B cell (primary cell): ENCODE measurements around the gene RASD1. TPM values are rescaled to one million over a fixed set of nuclear protein-coding genes. Genes with fewer than 3 reads are reported as not detected.

ENCODE experiments used
- ATAC-seq: fragments of 200-7000 bp; cut with Tn5 transposase; one replicate; pipeline ENCODE4 v1.10.0; 2021; ENCODE audit warnings: low read depth, mild to moderate bottlenecking, moderate number of reproducible peaks, moderate library complexity
- CTCF ChIA-PET: fragments of 350-600 bp; sonication (Branson Sonifier 250); formaldehyde crosslinking; loops from one replicate; lab custom pipeline; 2021; ENCODE audit warnings: antibody characterized with exemption, inconsistent platforms; lab: Charles Lee
- POLR2A ChIA-PET: fragments of 350-600 bp; sonication (Branson Sonifier 250); formaldehyde crosslinking; loops from one replicate; lab custom pipeline; 2021; ENCODE audit warnings: antibody characterized with exemption; lab: Charles Lee
- DNase-seq: peaks from one replicate; pipeline ENCODE4 v3.0.0; 2013
- H2AFZ ChIP-seq: 2 replicates; pipeline ENCODE4 v1.6.1; 2012; ENCODE audit warnings: mild to moderate bottlenecking, low read depth, low read length; ENCODE audit not compliant: insufficient read depth, poor library complexity, severe bottlenecking
- H3K27ac ChIP-seq, 2 donors: 1 replicate in 1 of 2; 2 replicates in 1 of 2; pipeline ENCODE4 v1.5.1; 2012 to 2013; ENCODE audit warnings: low read length in 2 of 2, mild to moderate bottlenecking in 2 of 2, moderate library complexity in 1 of 2
- H3K27me3 ChIP-seq, 4 experiments: fragments of 200-600 bp in 1 of 4; sonication (generic) in 1 of 4; replicated peaks in 1 of 4; 1 replicate in 2 of 4; 2 replicates in 2 of 4; pipeline versions ENCODE4 v1.6.1 to v1.7.0; 2013 to 2016; ENCODE audit warnings: low read length in 3 of 4, mild to moderate bottlenecking in 2 of 4, mixed read lengths in 1 of 4, moderate library complexity in 1 of 4; ENCODE audit not compliant: insufficient read depth in 4 of 4, control insufficient read depth in 3 of 4; ENCODE audit errors: control extremely low read depth in 1 of 4
- H3K36me3 ChIP-seq, 2 experiments: replicated peaks in 1 of 2; 1 replicate in 1 of 2; 2 replicates in 1 of 2; pipeline versions ENCODE4 v1.6.1 to v1.7.1; 2013; ENCODE audit warnings: low read length in 1 of 2; ENCODE audit not compliant: insufficient read depth in 2 of 2, control insufficient read depth in 1 of 2; ENCODE audit errors: control extremely low read depth in 1 of 2, extremely low read depth in 1 of 2
- H3K4me1 ChIP-seq, 2 donors: fragments of 200-600 bp in 1 of 2; sonication (generic) in 1 of 2; 1 replicate in 1 of 2; 2 replicates in 1 of 2; pipeline versions ENCODE4 v1.5.1 to v1.6.1; 2013 to 2017; ENCODE audit warnings: low read length in 2 of 2; ENCODE audit not compliant: control insufficient read depth in 2 of 2, insufficient read depth in 2 of 2
- H3K4me2 ChIP-seq: replicated peaks from 2 replicates; pipeline ENCODE3; 2012; ENCODE audit warnings: mild to moderate bottlenecking, low read depth, low read length; ENCODE audit not compliant: poor library complexity, severe bottlenecking
- H3K4me3 ChIP-seq, 5 experiments: fragments of 200-600 bp in 1 of 5; sonication (generic) in 1 of 5; 1 replicate in 3 of 5; 2 replicates in 2 of 5; pipeline versions ENCODE4 v1.5.1 to v1.7.0; 2011 to 2016; ENCODE audit warnings: low read length in 4 of 5, mild to moderate bottlenecking in 4 of 5, low read depth in 2 of 5, control low read depth in 1 of 5, moderate library complexity in 1 of 5; ENCODE audit not compliant: insufficient read depth in 1 of 5; ENCODE audit errors: control extremely low read depth in 1 of 5, extremely low read depth in 1 of 5
- H3K79me2 ChIP-seq: fragments of 200-600 bp; sonication (generic); one replicate; pipeline ENCODE4 v1.6.0; 2016; ENCODE audit warnings: low read length; ENCODE audit not compliant: control insufficient read depth, insufficient read depth
- H3K9ac ChIP-seq: fragments of 200-600 bp; sonication (generic); 2 replicates; pipeline ENCODE4 v1.6.1; 2017; ENCODE audit warnings: mild to moderate bottlenecking, low read length, moderate library complexity
- H3K9me3 ChIP-seq, 3 donors: one replicate each; pipeline versions ENCODE4 v1.6.1 to v1.7.1; 2013; ENCODE audit warnings: low read length in 2 of 3; ENCODE audit not compliant: control insufficient read depth in 2 of 3, insufficient read depth in 1 of 3; ENCODE audit errors: control extremely low read depth in 1 of 3
- H4K20me1 ChIP-seq: 2 replicates; pipeline ENCODE4 v1.6.0; 2012; ENCODE audit warnings: mild to moderate bottlenecking, low read length; ENCODE audit not compliant: insufficient read depth, control insufficient read depth, poor library complexity, severe bottlenecking
- H3K27ac Mint-ChIP-seq: one replicate; pipeline ENCODE4 v1.8.0; 2021; ENCODE audit warnings: mixed read lengths
- H3K27me3 Mint-ChIP-seq: one replicate; pipeline ENCODE4 v1.8.0; 2021; ENCODE audit warnings: mixed read lengths
- H3K4me1 Mint-ChIP-seq: one replicate; pipeline ENCODE4 v1.8.0; 2021; ENCODE audit warnings: mixed read lengths
- H3K4me3 Mint-ChIP-seq: one replicate; pipeline ENCODE4 v1.8.0; 2021; ENCODE audit warnings: mixed read lengths
- H3K9me3 Mint-ChIP-seq: one replicate; pipeline ENCODE4 v1.8.0; 2022; ENCODE audit warnings: mixed read lengths; ENCODE audit not compliant: insufficient read depth
- CTCF ChIP-seq: fragments of 200-600 bp; IDR thresholded peaks from one replicate; pipeline ENCODE4 v1.8.0; 2022; ENCODE audit warnings: antibody characterized with exemption, mild to moderate bottlenecking
- EZH2 ChIP-seq: IDR thresholded peaks from 2 replicates; pipeline ENCODE4 v1.6.1; 2012; ENCODE audit warnings: borderline replicate concordance, low read depth, mild to moderate bottlenecking, moderate library complexity, low read length; ENCODE audit not compliant: insufficient read depth, poor library complexity, severe bottlenecking
- WGBS: methylation state at CpG from one replicate; pipeline ENCODE4 v1.1.5; 2013; ENCODE audit warnings: missing lambda C conversion rate; ENCODE audit not compliant: insufficient coverage; 5-methylcytosine and 5-hydroxymethylcytosine counted together
- intact Hi-C: fragments of 100-400 bp; cut with micrococcal nuclease; formaldehyde crosslinking; loops from one replicate; pipeline ENCODE4 v1.10.0; 2022
- polyA plus RNA-seq: library from polyadenylated mRNA; depleted of rRNA; stranded (reverse); fragments of >200 nt; gene quantifications from 2 replicates; pipeline ENCODE4 v1.2.3, GENCODE V29; 2012
- total RNA-seq, 2 donors: library from RNA; stranded (reverse); fragments of 120-200 nt in 1 of 2; gene quantifications; 1 replicate in 1 of 2; 2 replicates in 1 of 2; pipeline versions ENCODE4 v1.2.3 to v1.2.4, GENCODE V29; 2013 to 2022

The RASD1 gene
- total and polyA plus RNA-seq, 2 donors (not counting 1 experiment from before 2014, with no cell fraction given) = 0.95 to 3.2 TPM

DNA sequence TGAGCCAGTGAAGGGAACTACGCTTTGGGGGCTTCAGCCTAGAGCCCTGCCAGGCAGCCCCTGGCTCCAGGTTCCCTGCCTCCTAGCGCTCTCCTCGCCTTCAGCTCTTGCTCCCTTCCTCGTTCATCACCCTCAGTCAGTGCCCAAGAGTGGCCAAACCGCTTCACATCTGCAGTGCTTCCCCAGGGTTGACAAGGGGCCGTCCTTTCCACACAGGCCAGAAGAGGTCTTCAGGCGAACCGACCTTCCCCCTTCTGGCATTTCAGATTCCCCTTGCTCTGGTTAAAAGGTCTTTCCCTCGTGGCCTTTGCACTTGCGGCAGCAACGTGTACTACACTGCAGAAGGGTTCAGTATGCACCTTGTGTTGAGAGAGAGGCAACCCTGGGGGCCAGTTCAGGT, 4.1 kb downstream of the RASD1 start:
- WGBS = 66% methylated on average over 10 of the region's 11 CpGs

DNA sequence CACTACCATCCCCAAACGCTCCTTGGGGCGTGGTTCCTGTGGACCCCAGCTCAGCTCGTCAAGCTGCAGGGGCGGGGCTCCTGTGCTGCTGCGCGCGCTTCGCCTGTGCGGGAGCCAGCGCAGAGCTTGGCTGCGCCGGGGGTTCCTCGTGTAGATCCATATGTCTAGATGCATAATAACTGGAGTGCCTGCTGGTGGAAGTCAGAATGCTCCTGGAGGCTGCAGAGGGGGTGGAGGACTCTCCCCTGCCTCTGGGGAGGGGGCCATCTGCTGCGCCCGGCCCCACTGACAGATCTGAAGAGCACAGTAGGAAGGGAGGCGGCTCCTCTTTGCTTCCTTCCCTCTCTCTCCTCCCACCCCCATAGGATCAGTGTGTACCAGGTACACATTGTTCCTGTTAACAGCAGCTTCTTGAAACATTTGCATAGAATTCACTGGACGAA, 4.6 kb downstream of the RASD1 start:
- H3K36me3 ChIP-seq = peaks cover 0 to 26% of the 10 kb centered on the region in 2 experiments
- H3K27me3 ChIP-seq = peaks cover 0 to 17% (median 5%) of the 10 kb centered on the region in 4 experiments

More for the DNA sequence above, 4.1 kb downstream of the RASD1 start:
- no peak overlapping the region for H3K4me2 ChIP-seq
- DNase-seq = no peak
- no peak overlapping the region for H3K4me3 ChIP-seq
- Mint-ChIP-seq H3K4me3 (no peak overlapping the region), H3K9me3 (no peaks in the 10 kb centered on the region), H3K27ac (no peak overlapping the region), H3K4me1 (peaks cover 22% of the 10 kb centered on the region), H3K27me3 (peaks cover 5% of the 10 kb centered on the region)
- ChIA-PET POLR2A (no interaction called here), CTCF (no interaction called here)
- peaks cover 0 to 19% (median 6%) of the 10 kb centered on the region in 4 experiments for H3K27me3 ChIP-seq
- no peak overlapping the region for H3K27ac ChIP-seq
- H3K79me2 ChIP-seq = no peaks in the 10 kb centered on the region
- H3K36me3 ChIP-seq = peaks cover 0 to 26% of the 10 kb centered on the region in 2 experiments
- H3K9me3 ChIP-seq = peaks cover 0 to 5% (median 0%) of the 10 kb centered on the region in 3 donors
- peaks cover 8% of the 10 kb centered on the region for H4K20me1 ChIP-seq
- no peak for ATAC-seq
- TF ChIP-seq EZH2 (no peak), CTCF (no peak)
- intact Hi-C loops = no loop called here
- H3K9ac ChIP-seq = no peak overlapping the region
- no peak overlapping the region for H2AFZ ChIP-seq
- peaks cover 20 to 21% of the 10 kb centered on the region in 2 donors for H3K4me1 ChIP-seq

More for the DNA sequence above, 4.6 kb downstream of the RASD1 start:
- Histone ChIP-seq H3K4me3 (no peak overlapping the region), H4K20me1 (peaks cover 8% of the 10 kb centered on the region), H2AFZ (no peak overlapping the region), H3K9me3 (peaks cover 0 to 5% (median 0%) of the 10 kb centered on the region in 3 donors), H3K4me1 (peaks cover 17 to 18% of the 10 kb centered on the region in 2 donors), H3K9ac (no peak overlapping the region), H3K4me2 (no peak overlapping the region), H3K27ac (no peak overlapping the region), H3K79me2 (no peaks in the 10 kb centered on the region)
- no peak for ATAC-seq
- POLR2A ChIA-PET = no interaction called here
- intact Hi-C loops = no loop called here
- no peak for DNase-seq
- no peak overlapping the region for H3K27ac Mint-ChIP-seq
- no peak for TF ChIP-seq EZH2
- no peak for TF ChIP-seq CTCF
- no peak overlapping the region for H3K4me3 Mint-ChIP-seq
- CTCF ChIA-PET = interaction anchor here (0.5 to 1.7 kb wide), 2 partner anchors 150 to 176 kb away, joined by 3 to 15 read pairs; no protein-coding TSS in a partner anchor
- H3K27me3 Mint-ChIP-seq = peaks cover 5% of the 10 kb centered on the region
- H3K4me1 Mint-ChIP-seq = peaks cover 21% of the 10 kb centered on the region
- 40% methylated on average over 5 of the region's 17 CpGs for WGBS
- H3K9me3 Mint-ChIP-seq = no peaks in the 10 kb centered on the region
